Measurements from ENCODE around the gene PTPN11. TPM values are rescaled to one million over a fixed set of nuclear protein-coding genes. Genes with fewer than 3 reads are reported as not detected.

Gene PTPN11
- total and polyA plus RNA-seq, 2 donors (not counting 3 experiments of a cell fraction or from before 2014, with no cell fraction given): 36.5 to 107 TPM

- peaks cover 30% of the 10 kb centered on the region for H3K79me2 ChIP-seq (ENCODE audit: control insufficient read depth, insufficient read depth, low read length)
- BruUV-seq (replicated peaks): no TSS peak
- CTCF ChIA-PET: no interaction called here
- no peaks in the 10 kb centered on the region for H3K4me1 ChIP-seq (ENCODE audit: control insufficient read depth, extremely low read depth, insufficient read depth, low read length)
- intact Hi-C loops (cut with micrococcal nuclease): no loop called here
- dilution Hi-C loops (cut with MboI; ENCODE audit: extremely low pct_ligation_motif_present, low sequenced_read_pairs): no loop called here
- no peak overlapping the region for H3K27ac ChIP-seq (ENCODE audit: insufficient read depth, low read depth, low read length)
- no peaks in the 10 kb centered on the region for H3K27me3 ChIP-seq (ENCODE audit: control insufficient read depth in 2 of 2, insufficient read depth in 2 of 2, low read length in 2 of 2)
- H3K4me3 ChIP-seq (replicated peaks in 1 of 3; ENCODE audit: insufficient read depth in 1 of 3, low read depth in 1 of 3, low read length in 3 of 3): no peak overlapping the region
- H3K36me3 ChIP-seq (ENCODE audit: control insufficient read depth in 2 of 2, extremely low read depth in 1 of 2, insufficient read depth in 2 of 2, low read length in 2 of 2): no peaks in the 10 kb centered on the region
- H3K9me3 ChIP-seq (replicated peaks; ENCODE audit: control insufficient read depth, insufficient read depth, low read length): no peaks in the 10 kb centered on the region
- POLR2A ChIA-PET: no interaction called here
- no peak for FAIRE-seq
- TF ChIP-seq EZH2 (IDR thresholded peaks at IDR 0.05; ENCODE audit: borderline replicate concordance, low read depth, low read length, severe bottlenecking) (no peak), JUN (IDR thresholded peaks at IDR 0.05; ENCODE audit: borderline replicate concordance, insufficient read depth, insufficient read length, low read depth) (no peak), POLR2AphosphoS5 (IDR thresholded peaks at IDR 0.05; ENCODE audit: insufficient read depth, low read depth, low read length) (no peak), GATA2 (IDR thresholded peaks at IDR 0.05; ENCODE audit: insufficient read depth, insufficient read length, low read depth, low read length) (no peak), CTCF (IDR thresholded peaks at IDR 0.05; ENCODE audit: extremely low read depth in 1 of 2, insufficient read depth in 1 of 2, low read depth in 1 of 2, low read length in 2 of 2) (no peak), POLR2A (IDR thresholded peaks at IDR 0.05; ENCODE audit: low read depth, low read length) (no peak), MYC (IDR thresholded peaks at IDR 0.05; ENCODE audit: low read depth, low read length) (no peak), MAX (IDR thresholded peaks at IDR 0.05; ENCODE audit: insufficient read depth, insufficient read length) (no peak), FOS (IDR thresholded peaks at IDR 0.05; ENCODE audit: borderline replicate concordance, insufficient read depth, low read length) (no peak)
- no peak for DNase-seq (ENCODE audit: low read depth, low spot score)
- H4K20me1 ChIP-seq (replicated peaks; ENCODE audit: control insufficient read depth, extremely low read depth, insufficient read depth, low read length): peaks cover 5% of the 10 kb centered on the region
- no peak overlapping the region for H3K9ac ChIP-seq (replicated peaks; ENCODE audit: extremely low read depth, insufficient read depth, low read length)
- no peak overlapping the region for H2AFZ ChIP-seq (ENCODE audit: low read depth, low read length)
- H3K9me1 ChIP-seq (replicated peaks; ENCODE audit: control insufficient read depth, extremely low read depth, insufficient read depth, low read length): no peaks in the 10 kb centered on the region
- no peak overlapping the region for H3K4me2 ChIP-seq (ENCODE audit: insufficient read depth, low read length)
These were observed 47.8 kb upstream of the PTPN11 start for GRCh38 chr12:112370868-112371510.
